Liver (tissue), 9 donors: ENCODE measurements around the gene TLR5. TPM values are rescaled to one million over a fixed set of nuclear protein-coding genes. Genes with fewer than 3 reads are reported as not detected.

Source experiments
- DNase-seq: peaks from one replicate; pipeline ENCODE4 v3.0.0-alpha.2; 2017; ENCODE audit warnings: low spot score
- H3K27ac ChIP-seq, 2 donors: one replicate each; pipeline ENCODE4 v1.7.0; 2013; ENCODE audit warnings: inconsistent platforms in 2 of 2, low read length in 2 of 2, control low read depth in 1 of 2, low read depth in 1 of 2, mild to moderate bottlenecking in 1 of 2
- H3K27me3 ChIP-seq, 4 donors: one replicate each; pipeline versions ENCODE4 v1.6.1 to v1.7.0; 2013; ENCODE audit warnings: low read length in 3 of 4, inconsistent platforms in 1 of 4, mild to moderate bottlenecking in 1 of 4, moderate library complexity in 1 of 4; ENCODE audit not compliant: control insufficient read depth in 4 of 4, insufficient read depth in 4 of 4
- H3K36me3 ChIP-seq, 4 donors: one replicate each; pipeline versions ENCODE4 v1.6.1 to v1.7.0; 2013; ENCODE audit warnings: low read length in 3 of 4, mild to moderate bottlenecking in 3 of 4, low read depth in 1 of 4, moderate library complexity in 1 of 4; ENCODE audit not compliant: control insufficient read depth in 4 of 4, insufficient read depth in 3 of 4
- H3K4me1 ChIP-seq, 4 donors: one replicate each; pipeline versions ENCODE4 v1.6.1 to v1.7.0; 2013; ENCODE audit warnings: low read length in 3 of 4, mild to moderate bottlenecking in 3 of 4, moderate library complexity in 1 of 4; ENCODE audit not compliant: control insufficient read depth in 4 of 4, insufficient read depth in 4 of 4
- H3K4me3 ChIP-seq, 3 donors: one replicate each; pipeline versions ENCODE4 v1.6.1 to v1.7.0; 2013; ENCODE audit warnings: low read length in 3 of 3, control low read depth in 1 of 3, low read depth in 1 of 3, mild to moderate bottlenecking in 1 of 3
- H3K9ac ChIP-seq, 2 donors: one replicate each; pipeline ENCODE4 v1.7.0; 2013; ENCODE audit warnings: low read length in 2 of 2, mild to moderate bottlenecking in 2 of 2, moderate library complexity in 2 of 2, control low read depth in 1 of 2, low read depth in 1 of 2
- H3K9me3 ChIP-seq, 4 donors: one replicate each; pipeline versions ENCODE4 v1.6.1 to v1.7.0; 2013; ENCODE audit warnings: low read length in 3 of 4; ENCODE audit not compliant: control insufficient read depth in 4 of 4
- EGR1 ChIP-seq, 2 donors: IDR thresholded peaks; 2 replicates each; pipeline ENCODE4 v1.6.1; 2016 to 2018; ENCODE audit warnings: antibody characterized with exemption in 2 of 2, low read depth in 2 of 2
- FOXA1 ChIP-seq: IDR thresholded peaks from 2 replicates; pipeline ENCODE4 v1.6.1; 2016; ENCODE audit warnings: antibody characterized with exemption
- FOXA2 ChIP-seq: IDR thresholded peaks from 2 replicates; pipeline ENCODE4 v1.6.1; 2016; ENCODE audit warnings: antibody characterized with exemption
- GABPA ChIP-seq, 2 donors: IDR thresholded peaks in 1 of 2; conservative IDR thresholded peaks in 1 of 2; 2 replicates each; pipeline ENCODE4 v1.6.1; 2016; ENCODE audit warnings: antibody characterized with exemption in 2 of 2, mild to moderate bottlenecking in 1 of 2, moderate library complexity in 1 of 2
- HNF4A ChIP-seq, 2 donors: conservative IDR thresholded peaks; 2 replicates each; pipeline ENCODE4 v1.6.1; 2016; ENCODE audit warnings: antibody characterized with exemption in 2 of 2, mild to moderate bottlenecking in 2 of 2
- HNF4G ChIP-seq: IDR thresholded peaks from 2 replicates; pipeline ENCODE4 v1.6.1; 2016; ENCODE audit warnings: antibody characterized with exemption
- JUND ChIP-seq, 2 donors: IDR thresholded peaks; 2 replicates each; pipeline ENCODE4 v1.6.1; 2016; ENCODE audit warnings: antibody characterized with exemption in 2 of 2
- NR2F2 ChIP-seq: IDR thresholded peaks from 2 replicates; pipeline ENCODE4 v1.6.1; 2016; ENCODE audit warnings: antibody characterized with exemption
- RAD21 ChIP-seq, 2 donors: IDR thresholded peaks; 2 replicates each; pipeline ENCODE4 v1.6.1; 2016; ENCODE audit warnings: antibody characterized with exemption in 2 of 2, mild to moderate bottlenecking in 2 of 2
- RXRA ChIP-seq, 2 donors: IDR thresholded peaks; 2 replicates each; pipeline ENCODE4 v1.6.1; 2017 to 2018; ENCODE audit warnings: antibody characterized with exemption in 2 of 2, mild to moderate bottlenecking in 1 of 2
- SP1 ChIP-seq: IDR thresholded peaks from 2 replicates; pipeline ENCODE4 v1.6.1; 2018; ENCODE audit warnings: antibody characterized with exemption, mild to moderate bottlenecking
- TAF1 ChIP-seq: conservative IDR thresholded peaks from 2 replicates; pipeline ENCODE4 v1.6.1; 2016; ENCODE audit warnings: antibody characterized with exemption, mild to moderate bottlenecking
- WGBS: extraction: QIAGEN DNeasy Blood & Tissue Kit; methylation state at CpG from one replicate; pipeline ENCODE4 v1.1.7; 2013; 5-methylcytosine and 5-hydroxymethylcytosine counted together
- polyA plus RNA-seq, 2 donors: library from polyadenylated mRNA; stranded (reverse) in 1 of 2; unstranded in 1 of 2; fragments of 200-250 nt in 1 of 2; fragments of >200 nt in 1 of 2; fragmentation: Nextera tagmentation in 1 of 2; extraction: Ambion mirVana in 1 of 2; gene quantifications; one replicate each; pipeline versions ENCODE4 v1.2.1 to v1.2.3, GENCODE V29; 2013 to 2015
- total RNA-seq, 2 donors: library from RNA; depleted of rRNA; stranded (reverse); fragments of >200 nt; gene quantifications; one replicate each; pipeline ENCODE4 v1.2.3, GENCODE V29; 2014
- TF ChIP-seq, protein P1 (sequence below): fragments of 150-350 bp; IDR thresholded peaks from 2 replicates; pipeline ENCODE4 v1.5.1; 2017; ENCODE audit warnings: improper control_type of control experiment, low read depth, low read length; ENCODE audit not compliant: missing input control
- TF ChIP-seq, protein P2 (sequence below): IDR thresholded peaks from 2 replicates; pipeline ENCODE4 v1.6.1; 2016; ENCODE audit warnings: antibody characterized with exemption
- TF ChIP-seq, protein P3 (sequence below): IDR thresholded peaks from 2 replicates; pipeline ENCODE4 v1.6.1; 2016; ENCODE audit warnings: antibody characterized with exemption, mild to moderate bottlenecking
- TF ChIP-seq, protein P4 (sequence below): IDR thresholded peaks from 2 replicates; pipeline ENCODE4 v1.6.1; 2016; ENCODE audit warnings: antibody characterized with exemption
- donor health status: healthy.
- donor health status: healthy.
- donor health status: healthy.
- donor health status: healthy.
- donor health status: healthy.

The TLR5 gene
- total and polyA plus RNA-seq, 4 donors: 0.93 to 2.4 (median 1.5) TPM

DNA sequence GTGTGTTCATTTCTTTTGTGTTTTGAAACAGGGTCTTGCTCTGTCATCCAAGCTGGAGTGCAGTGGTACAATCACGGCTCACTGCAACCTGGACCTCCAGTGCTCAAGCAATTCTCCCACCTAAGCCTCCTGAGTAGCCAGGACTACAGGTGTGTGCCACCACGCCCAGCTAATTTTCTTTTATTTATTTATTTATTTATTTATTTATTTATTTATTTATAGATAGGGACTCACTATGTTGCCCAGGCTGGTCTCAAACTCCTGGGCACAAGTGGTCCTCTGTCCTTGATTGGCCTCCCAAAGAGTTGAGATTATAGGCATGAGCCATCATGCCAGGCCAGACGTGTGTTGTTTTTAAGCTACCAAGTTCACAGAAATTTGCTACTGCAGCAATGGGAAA lies 43.8 kb upstream of the TLR5 start:
- Histone ChIP-seq H3K27ac (no peak overlapping the region), H3K4me1 (peaks cover 0 to 11% (median 3%) of the 10 kb centered on the region in 4 donors), H3K4me3 (no peak overlapping the region), H3K36me3 (no peaks in the 10 kb centered on the region), H3K9ac (no peak overlapping the region), H3K27me3 (no peaks in the 10 kb centered on the region), H3K9me3 (no peaks in the 10 kb centered on the region)
- 94% methylated on average over 3 of the region's 3 CpGs for WGBS
- TF ChIP-seq GABPA (IDR thresholded peaks at IDR 0.05 in 1 of 2, conservative IDR thresholded peaks at IDR 0.05 in 1 of 2): no peak
- no peak for TF ChIP-seq SP1
- TF ChIP-seq, protein P1, sequence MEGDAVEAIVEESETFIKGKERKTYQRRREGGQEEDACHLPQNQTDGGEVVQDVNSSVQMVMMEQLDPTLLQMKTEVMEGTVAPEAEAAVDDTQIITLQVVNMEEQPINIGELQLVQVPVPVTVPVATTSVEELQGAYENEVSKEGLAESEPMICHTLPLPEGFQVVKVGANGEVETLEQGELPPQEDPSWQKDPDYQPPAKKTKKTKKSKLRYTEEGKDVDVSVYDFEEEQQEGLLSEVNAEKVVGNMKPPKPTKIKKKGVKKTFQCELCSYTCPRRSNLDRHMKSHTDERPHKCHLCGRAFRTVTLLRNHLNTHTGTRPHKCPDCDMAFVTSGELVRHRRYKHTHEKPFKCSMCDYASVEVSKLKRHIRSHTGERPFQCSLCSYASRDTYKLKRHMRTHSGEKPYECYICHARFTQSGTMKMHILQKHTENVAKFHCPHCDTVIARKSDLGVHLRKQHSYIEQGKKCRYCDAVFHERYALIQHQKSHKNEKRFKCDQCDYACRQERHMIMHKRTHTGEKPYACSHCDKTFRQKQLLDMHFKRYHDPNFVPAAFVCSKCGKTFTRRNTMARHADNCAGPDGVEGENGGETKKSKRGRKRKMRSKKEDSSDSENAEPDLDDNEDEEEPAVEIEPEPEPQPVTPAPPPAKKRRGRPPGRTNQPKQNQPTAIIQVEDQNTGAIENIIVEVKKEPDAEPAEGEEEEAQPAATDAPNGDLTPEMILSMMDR: no peak
- TF ChIP-seq, protein P2, sequence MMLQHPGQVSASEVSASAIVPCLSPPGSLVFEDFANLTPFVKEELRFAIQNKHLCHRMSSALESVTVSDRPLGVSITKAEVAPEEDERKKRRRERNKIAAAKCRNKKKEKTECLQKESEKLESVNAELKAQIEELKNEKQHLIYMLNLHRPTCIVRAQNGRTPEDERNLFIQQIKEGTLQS: no peak
- TF ChIP-seq HNF4G: no peak
- no peak for TF ChIP-seq HNF4A (conservative IDR thresholded peaks at IDR 0.05)
- TF ChIP-seq, protein P3, sequence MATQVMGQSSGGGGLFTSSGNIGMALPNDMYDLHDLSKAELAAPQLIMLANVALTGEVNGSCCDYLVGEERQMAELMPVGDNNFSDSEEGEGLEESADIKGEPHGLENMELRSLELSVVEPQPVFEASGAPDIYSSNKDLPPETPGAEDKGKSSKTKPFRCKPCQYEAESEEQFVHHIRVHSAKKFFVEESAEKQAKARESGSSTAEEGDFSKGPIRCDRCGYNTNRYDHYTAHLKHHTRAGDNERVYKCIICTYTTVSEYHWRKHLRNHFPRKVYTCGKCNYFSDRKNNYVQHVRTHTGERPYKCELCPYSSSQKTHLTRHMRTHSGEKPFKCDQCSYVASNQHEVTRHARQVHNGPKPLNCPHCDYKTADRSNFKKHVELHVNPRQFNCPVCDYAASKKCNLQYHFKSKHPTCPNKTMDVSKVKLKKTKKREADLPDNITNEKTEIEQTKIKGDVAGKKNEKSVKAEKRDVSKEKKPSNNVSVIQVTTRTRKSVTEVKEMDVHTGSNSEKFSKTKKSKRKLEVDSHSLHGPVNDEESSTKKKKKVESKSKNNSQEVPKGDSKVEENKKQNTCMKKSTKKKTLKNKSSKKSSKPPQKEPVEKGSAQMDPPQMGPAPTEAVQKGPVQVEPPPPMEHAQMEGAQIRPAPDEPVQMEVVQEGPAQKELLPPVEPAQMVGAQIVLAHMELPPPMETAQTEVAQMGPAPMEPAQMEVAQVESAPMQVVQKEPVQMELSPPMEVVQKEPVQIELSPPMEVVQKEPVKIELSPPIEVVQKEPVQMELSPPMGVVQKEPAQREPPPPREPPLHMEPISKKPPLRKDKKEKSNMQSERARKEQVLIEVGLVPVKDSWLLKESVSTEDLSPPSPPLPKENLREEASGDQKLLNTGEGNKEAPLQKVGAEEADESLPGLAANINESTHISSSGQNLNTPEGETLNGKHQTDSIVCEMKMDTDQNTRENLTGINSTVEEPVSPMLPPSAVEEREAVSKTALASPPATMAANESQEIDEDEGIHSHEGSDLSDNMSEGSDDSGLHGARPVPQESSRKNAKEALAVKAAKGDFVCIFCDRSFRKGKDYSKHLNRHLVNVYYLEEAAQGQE: no peak
- TF ChIP-seq EGR1 (IDR thresholded peaks at IDR 0.05; ENCODE audit: low read depth in 2 of 2): no peak
- TF ChIP-seq NR2F2: no peak
- no peak for TF ChIP-seq TAF1
- no peak for TF ChIP-seq FOXA1
- TF ChIP-seq FOXA2: no peak
- TF ChIP-seq RAD21 (IDR thresholded peaks at IDR 0.05): no peak
- TF ChIP-seq, protein P4, sequence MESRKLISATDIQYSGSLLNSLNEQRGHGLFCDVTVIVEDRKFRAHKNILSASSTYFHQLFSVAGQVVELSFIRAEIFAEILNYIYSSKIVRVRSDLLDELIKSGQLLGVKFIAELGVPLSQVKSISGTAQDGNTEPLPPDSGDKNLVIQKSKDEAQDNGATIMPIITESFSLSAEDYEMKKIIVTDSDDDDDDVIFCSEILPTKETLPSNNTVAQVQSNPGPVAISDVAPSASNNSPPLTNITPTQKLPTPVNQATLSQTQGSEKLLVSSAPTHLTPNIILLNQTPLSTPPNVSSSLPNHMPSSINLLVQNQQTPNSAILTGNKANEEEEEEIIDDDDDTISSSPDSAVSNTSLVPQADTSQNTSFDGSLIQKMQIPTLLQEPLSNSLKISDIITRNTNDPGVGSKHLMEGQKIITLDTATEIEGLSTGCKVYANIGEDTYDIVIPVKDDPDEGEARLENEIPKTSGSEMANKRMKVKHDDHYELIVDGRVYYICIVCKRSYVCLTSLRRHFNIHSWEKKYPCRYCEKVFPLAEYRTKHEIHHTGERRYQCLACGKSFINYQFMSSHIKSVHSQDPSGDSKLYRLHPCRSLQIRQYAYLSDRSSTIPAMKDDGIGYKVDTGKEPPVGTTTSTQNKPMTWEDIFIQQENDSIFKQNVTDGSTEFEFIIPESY: no peak
- TF ChIP-seq JUND (IDR thresholded peaks at IDR 0.05): no peak
- no peak for TF ChIP-seq RXRA (IDR thresholded peaks at IDR 0.05)
- no peak for DNase-seq

DNA sequence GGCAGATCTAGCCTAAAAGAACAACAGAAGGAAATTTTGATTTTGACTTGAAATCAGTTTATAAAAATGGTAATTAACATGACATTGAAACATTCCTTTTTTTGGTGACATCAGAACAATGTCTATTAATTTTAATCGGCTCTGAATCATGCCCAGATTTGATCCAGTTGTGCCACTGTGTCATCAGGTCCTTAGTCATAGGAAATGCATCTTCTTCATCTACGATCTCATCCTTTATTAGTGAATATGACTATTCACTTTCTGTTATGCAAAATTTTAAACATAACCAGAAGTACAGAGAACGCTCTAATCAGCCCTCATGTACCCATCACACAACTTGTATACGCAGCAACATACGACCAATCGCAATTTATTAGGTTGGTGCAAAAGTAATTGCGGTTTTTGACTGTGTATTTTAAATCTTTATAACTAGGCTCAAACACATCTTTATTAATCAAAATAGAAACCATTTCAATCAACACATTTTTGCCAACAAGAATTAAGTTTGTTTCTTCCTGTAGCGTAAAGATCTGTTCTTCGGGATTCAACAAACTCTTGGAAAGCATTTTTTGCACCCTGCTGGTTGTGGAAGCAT lies 40.3 kb upstream of the TLR5 start:
- no peak overlapping the region for H3K27ac ChIP-seq
- no peaks in the 10 kb centered on the region for H3K36me3 ChIP-seq
- H3K9me3 ChIP-seq: no peaks in the 10 kb centered on the region
- TF ChIP-seq HNF4G: no peak
- TF ChIP-seq, protein P2: no peak
- TF ChIP-seq JUND (IDR thresholded peaks at IDR 0.05): no peak
- TF ChIP-seq TAF1: no peak
- no peak for TF ChIP-seq NR2F2
- no peak for TF ChIP-seq HNF4A (conservative IDR thresholded peaks at IDR 0.05)
- TF ChIP-seq RAD21 (IDR thresholded peaks at IDR 0.05): no peak
- TF ChIP-seq, protein P3: no peak
- no peak for TF ChIP-seq FOXA2
- WGBS: 96% methylated on average over 9 of the region's 9 CpGs
- peaks cover 12 to 24% (median 20%) of the 10 kb centered on the region in 4 donors for H3K4me1 ChIP-seq
- DNase-seq: no peak
- H3K27me3 ChIP-seq: no peaks in the 10 kb centered on the region
- no peak overlapping the region for H3K9ac ChIP-seq
- no peak overlapping the region for H3K4me3 ChIP-seq
